Stimulated activated CD4-positive, alpha-beta T cell treated with anti-CD3 and anti-CD28 coated beads, Interleukin-4, amount 100 ng/mL, for 24 hours (primary cell): ENCODE data around the gene KANSL2.
"Not testable (repeated sequence)": the region's sequence is repeated elsewhere in the genome, so short reads cannot be mapped to it uniquely, and the experiment has no call there.

Experiments used
- DNase-seq: peaks from one replicate; pipeline ENCODE4 v3.0.0-alpha.2; 2020

Gene KANSL2, protein sequence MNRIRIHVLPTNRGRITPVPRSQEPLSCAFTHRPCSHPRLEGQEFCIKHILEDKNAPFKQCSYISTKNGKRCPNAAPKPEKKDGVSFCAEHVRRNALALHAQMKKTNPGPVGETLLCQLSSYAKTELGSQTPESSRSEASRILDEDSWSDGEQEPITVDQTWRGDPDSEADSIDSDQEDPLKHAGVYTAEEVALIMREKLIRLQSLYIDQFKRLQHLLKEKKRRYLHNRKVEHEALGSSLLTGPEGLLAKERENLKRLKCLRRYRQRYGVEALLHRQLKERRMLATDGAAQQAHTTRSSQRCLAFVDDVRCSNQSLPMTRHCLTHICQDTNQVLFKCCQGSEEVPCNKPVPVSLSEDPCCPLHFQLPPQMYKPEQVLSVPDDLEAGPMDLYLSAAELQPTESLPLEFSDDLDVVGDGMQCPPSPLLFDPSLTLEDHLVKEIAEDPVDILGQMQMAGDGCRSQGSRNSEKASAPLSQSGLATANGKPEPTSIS

DNA sequence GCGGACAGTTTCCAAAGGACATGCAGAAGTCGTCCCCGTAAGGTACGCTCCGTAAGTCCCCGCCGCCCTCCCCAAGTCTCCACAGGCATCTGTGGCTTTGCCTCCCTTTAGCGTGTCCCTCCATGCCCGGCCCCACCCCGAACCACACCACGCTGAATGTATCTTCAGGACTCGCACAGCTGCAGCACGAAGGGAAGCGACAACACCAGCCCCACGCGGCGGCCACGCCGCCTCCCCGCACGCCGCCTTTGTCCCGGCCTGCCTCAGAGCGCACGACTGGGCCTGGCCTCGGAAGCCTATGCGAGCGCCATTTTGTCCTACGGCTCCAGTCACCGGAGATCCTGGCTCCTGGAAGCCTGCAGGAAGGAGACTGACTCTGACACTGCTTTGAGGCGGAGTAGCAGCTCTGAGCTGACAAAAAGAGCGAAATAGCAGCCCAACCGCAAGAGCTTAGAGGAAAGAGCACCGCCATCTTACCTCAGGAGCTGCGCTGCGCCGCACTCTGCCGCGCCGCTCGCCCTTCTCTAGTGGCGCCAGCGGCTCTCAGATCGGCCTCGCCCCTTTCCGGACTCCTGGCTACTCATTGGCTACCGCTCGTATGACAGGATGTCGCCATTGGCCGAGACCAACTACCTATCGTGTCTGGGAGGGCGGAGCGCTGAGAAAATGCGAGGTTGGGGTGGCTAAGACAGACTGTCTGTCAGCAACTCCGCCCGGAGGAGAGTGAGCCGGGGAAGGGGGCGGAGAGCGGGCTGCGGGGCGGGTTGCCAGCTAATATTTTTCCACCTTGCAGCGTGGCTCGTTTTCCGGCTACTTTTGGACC is at the start of gene KANSL2:
Gene KANSL2 (minus strand): TSS at position 529 of the 823 bp plus-strand sequence. CDS start 606 bp downstream, outside the sequence.
- peak; percentile 99 for DNase-seq

- DNase-seq, result no peak
Measured at GRCh38 chr12:48728807-48729206, 46.8 kb upstream of the KANSL2 start.

DNA sequence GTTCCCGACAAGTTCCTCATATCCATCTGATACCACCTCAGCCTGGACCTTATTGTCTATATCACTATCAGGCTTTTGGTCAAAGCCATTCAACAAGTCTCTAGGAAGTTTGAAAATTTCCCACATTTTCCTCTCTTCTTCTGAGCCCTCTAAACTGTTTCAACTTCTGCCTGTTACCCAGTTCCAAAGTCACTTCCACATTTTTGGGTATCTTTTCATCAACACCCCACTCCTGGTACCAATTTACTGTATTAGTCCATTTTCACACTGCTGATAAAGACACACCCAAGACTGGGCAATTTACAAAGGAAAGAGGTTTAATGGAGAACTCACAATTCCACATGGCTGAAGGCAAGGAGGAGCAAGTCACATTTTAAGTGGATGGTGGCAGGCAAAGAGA is 38.7 kb upstream of the KANSL2 start:
- not testable (repeated sequence) for DNase-seq

- DNase-seq, result not testable (repeated sequence)
Measured at GRCh38 chr12:48720171-48720570, 38.1 kb upstream of the KANSL2 start.

- DNase-seq, result not testable (repeated sequence)
Measured at GRCh38 chr12:48719002-48719401, 37.0 kb upstream of the KANSL2 start.

DNA sequence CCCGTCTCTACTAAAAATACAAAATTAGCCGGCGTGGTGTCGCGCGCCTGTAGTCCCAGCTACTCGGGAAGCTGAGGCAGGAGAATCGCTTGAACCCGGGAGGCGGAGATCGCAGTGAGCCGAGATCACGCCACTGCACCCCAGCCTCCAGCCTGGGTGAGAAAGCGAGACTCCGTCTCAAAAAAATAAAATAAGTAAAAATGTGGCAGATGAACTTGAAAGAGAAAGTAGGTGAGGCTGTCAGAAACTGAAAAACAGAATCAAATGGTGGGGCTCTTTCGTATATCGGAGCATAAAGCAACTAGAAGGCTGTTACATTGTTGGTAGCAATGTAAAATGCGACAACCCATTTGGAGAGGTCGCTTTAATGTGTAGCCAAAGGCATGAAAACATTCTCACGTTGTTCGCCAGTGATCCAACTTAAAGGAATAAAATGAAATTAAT is 35.2 kb upstream of the KANSL2 start:
- no peak for DNase-seq

- peak; percentile 99 for DNase-seq
Measured at GRCh38 chr12:48716493-48717251, 34.6 kb upstream of the KANSL2 start, which contains the start of gene CCNT1. CCNT1 (minus strand) TSS chr12:48716707; CDS start chr12:48716675, 32 bp downstream.

DNA sequence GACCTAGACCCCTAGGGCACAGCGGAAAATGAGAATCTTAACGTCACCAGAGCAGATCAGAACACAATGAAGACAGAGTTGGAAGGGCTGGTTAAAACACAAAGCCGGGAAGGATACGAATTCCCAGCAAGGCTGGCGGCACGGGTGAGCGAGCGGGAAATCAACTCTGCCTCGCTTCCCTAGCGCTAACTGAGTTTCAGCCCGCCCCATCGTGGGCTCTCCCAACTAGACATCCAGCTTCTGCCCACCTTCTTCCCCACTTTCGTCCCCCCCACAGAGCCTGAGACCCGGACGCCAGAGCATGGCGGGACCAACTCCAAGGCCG is 34.1 kb upstream of the KANSL2 start:
- no peak for DNase-seq

- no peak for DNase-seq
Measured at GRCh38 chr12:48712209-48712608, 30.2 kb upstream of the KANSL2 start.

DNA sequence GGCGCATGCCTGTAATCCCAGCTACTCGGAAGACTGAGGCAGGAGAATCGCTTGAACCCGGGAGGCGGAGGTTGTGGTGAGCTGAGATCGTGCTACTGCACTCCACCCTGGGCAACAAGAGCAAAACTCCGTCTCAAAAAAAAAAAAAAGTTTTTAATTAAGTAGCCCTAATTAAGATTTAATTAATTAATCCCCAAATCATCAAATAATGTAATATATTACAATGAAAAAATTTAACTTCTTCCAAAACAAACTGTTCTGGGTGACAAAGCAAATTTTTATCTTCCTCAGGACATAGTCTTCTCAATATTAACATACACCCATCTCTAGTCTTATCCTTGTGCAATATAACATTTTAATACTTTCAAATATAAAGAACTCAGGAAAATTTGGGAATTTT is 16.8 kb upstream of the KANSL2 start:
- not testable (repeated sequence) for DNase-seq

DNA sequence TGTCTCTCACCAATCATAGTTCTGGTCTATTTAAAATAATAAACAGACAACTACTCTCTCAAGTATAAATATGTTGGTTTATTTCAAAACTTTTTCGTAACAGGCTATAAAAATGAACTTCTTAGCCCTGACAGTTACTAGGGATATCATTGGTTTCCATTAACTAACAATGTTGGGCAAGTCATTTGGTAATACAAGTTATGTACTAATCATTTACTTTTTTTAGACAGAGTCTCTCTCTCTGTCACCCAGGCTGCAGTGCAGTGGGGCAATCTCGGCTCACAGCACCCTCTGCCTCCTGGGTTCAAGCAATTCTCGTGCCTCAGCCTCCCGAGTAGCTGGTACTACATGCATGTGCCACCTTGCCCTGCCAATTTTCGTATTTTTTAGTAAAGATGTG is 14.6 kb upstream of the KANSL2 start:
- no peak for DNase-seq

DNA sequence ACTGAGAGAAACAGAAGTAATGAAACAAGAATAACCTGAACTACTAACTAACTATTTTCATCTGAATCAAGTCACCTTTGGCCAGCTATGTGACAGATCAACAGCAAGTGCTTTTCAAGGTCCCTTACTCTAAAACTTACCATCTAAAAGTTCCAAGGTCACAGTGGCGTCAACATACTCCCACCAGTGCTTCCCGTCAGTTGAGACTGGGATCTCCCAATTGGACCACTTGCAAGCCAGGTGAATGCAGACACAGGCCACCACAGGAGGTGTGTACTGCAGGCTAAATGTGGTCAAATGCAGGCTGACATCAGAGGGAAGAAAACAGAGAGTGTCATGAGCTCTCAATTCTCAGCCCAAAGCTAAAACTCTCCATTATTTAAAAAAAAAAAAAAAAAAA is 13.8 kb upstream of the KANSL2 start:
- DNase-seq, result no peak

GRCh38 chr12:48694038-48694437 is 12.0 kb upstream of the KANSL2 start:
- DNase-seq, result no peak

DNA sequence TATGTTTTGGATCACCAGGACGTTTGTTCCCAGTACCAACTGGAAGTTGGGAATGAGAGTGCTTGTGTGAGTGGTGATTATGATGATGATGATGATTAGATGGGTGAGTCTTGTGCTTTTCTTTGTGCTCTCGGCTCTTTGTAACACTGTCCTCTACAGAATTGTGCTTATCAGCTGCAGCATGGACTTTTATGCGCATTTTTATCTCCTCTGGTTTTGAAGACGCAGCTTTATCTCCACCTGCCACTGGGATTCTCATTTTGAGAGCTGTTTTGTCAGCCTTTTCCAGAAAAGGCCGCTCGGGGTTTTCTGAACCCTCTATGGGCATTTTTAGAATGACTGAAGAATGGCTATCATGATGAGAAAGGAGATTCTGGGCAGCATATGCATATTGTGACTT is 11.5 kb upstream of the KANSL2 start:
- DNase-seq, result no peak

- DNase-seq, result no peak
Measured at GRCh38 chr12:48691826-48692487, 9.9 kb upstream of the KANSL2 start.

DNA sequence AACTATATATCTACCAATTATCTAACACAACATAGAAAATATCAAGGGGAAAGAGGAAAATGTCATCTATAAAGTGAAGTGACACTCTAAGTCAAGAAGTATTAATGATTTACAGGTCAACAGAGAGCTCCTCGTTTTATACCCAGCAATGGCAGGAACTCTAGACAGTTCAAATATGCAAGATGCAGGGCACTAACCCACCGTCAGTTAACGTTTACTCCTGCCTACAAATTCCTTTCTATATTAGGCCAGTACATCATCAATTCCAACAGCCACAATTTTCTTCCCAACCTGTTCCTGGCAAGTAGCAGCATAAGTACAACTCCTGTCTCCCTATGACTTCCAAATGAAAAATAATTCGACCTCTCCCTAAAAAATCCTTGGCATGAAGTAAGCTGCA is 9.0 kb upstream of the KANSL2 start:
- DNase-seq, result no peak

GRCh38 chr12:48690436-48690835 is 8.4 kb upstream of the KANSL2 start:
- DNase-seq, result no peak

GRCh38 chr12:48688836-48689235 is 6.8 kb upstream of the KANSL2 start:
- DNase-seq, result no peak

DNA sequence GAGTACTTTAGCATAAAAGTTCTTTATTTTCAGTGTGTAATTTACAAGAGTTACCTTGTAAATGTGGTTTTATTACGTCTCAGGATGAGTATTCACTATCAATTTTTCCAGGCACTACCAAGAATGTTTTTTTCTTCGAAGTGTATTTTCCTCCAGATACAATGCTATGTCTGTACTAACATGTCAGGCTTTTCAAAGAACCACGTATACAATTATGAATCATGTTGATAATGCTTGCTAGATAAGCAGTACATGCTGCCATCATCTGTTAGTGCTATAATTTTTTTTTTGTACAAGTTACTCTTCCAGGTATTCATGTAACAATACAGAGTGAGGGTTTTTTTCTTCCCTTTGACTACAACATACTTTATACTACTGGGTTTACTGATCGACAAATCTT is 5.6 kb upstream of the KANSL2 start:
- DNase-seq, result no peak

GRCh38 chr12:48686615-48687334 is 4.7 kb upstream of the KANSL2 start:
- DNase-seq, result no peak

DNA sequence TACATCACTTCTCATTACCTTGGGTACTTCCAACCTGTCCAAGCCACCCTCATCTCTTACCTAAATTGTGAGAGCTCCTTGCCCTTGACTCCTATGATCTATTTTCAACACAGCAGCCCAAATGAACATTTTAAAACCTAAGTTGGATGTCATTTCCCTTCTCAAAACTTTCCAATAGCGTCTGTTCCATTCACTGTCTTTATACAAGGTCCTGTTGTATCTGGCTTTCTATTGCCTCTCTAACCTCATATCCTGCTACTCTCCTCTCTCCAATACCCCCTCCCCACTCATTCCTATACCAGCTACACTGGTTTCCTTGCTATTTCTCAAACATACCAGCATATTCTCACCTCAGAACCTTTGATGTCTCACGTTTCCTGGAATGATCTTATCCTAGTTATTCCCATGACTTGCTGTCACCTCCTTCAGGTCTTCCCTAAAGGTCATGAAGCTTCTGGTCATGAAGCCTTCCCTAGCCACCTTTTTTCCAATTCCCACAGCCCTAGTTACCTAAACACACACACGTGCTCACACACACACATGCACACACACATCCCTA is 4.1 kb upstream of the KANSL2 start:
- no peak for DNase-seq
